Stimulated activated CD4-positive, alpha-beta T cell treated with anti-CD3 and anti-CD28 coated beads, Interleukin-15, amount 100 ng/mL, for 48 hours (primary cell): ENCODE measurements around the gene TRPM1.

Experiments
- DNase-seq, 2 donors: peaks; one replicate each; pipeline ENCODE4 v3.0.0-alpha.2; 2020; ENCODE audit warnings: low read depth in 2 of 2

TRPM1 gene

DNA sequence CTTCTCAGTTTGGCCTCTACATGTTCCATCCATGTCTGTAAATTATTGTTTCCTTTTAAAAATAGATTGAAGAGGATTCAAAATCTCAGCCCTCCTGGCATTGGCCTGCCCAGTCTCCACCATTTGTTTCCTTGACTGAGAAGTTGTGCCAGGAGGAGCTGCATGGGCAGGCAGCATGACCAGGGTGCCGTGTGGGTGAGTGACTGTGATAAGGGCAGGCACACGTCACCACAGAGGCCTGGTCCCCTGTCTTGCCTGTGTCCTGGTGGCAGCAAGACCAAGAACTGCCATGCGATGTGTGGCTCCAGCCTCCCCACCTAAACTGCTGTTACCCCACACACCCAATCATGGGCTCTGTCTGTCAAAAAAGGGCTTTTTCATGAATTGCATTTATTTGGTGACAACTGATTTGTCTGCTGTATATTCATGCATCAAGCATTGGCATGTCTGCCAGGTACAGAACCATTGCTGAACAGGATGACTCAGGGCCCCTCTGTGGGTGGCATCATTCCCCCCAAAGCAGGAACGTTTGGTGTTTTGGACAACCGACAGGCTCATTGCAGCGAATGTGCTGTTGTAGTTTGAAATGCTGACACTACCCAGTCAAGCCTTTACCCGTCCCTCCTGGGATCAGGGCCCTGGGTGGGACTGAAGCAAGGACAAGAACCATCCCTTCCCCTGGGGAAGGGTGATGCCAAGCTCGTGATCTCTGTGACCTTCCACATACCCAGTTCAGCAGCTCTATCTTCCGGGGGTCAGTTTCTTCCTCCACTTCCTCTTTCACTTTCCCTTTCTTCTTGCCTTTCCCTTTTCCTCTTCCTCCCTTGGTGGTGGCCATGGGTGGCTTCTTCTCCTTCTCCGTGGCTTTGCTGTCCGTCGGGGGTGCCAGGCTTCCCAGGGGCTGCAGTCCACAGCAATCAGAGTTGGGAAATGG, 51.6 kb downstream of the TRPM1 start:
- no peak for DNase-seq

DNA sequence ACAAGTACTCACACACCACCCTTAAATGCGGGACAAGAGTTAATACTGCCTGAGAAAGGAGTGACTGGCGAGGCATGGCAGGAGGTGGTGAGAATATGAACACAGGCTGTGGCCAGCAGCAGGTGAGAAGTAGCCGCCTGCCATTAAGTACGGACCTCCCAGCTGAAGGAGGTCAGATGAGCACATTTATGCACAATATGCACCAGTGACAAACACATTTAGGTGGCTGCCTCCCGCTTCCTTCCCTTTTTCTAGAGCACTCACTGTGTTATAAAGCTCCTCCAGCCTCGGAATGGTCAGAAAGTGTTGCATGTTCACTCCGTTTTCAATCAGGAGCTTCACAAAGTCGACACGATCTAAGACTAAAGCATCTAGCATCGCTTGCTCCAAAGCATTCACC, 52.4 kb downstream of the TRPM1 start:
- DNase-seq: no peak

DNA sequence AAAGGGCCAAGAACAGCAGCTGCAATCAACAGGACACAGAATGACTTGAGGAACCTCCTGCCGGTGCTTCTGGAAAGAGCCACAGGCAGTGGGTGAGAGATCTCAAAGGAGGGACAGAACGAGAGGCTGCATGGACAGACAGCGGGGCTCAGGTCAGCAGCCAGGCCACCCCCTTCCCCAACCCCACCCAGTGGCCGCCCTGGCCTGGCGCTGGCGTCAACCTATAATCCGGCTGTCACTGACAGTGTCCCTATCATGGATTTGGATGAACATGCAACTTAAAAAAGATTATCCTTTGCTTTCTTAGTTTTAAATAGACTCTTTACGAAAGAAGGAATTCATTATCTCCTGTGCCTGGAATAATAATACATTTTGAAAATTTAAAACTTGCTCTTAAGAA, 54.1 kb downstream of the TRPM1 start:
- DNase-seq: no peak

DNA sequence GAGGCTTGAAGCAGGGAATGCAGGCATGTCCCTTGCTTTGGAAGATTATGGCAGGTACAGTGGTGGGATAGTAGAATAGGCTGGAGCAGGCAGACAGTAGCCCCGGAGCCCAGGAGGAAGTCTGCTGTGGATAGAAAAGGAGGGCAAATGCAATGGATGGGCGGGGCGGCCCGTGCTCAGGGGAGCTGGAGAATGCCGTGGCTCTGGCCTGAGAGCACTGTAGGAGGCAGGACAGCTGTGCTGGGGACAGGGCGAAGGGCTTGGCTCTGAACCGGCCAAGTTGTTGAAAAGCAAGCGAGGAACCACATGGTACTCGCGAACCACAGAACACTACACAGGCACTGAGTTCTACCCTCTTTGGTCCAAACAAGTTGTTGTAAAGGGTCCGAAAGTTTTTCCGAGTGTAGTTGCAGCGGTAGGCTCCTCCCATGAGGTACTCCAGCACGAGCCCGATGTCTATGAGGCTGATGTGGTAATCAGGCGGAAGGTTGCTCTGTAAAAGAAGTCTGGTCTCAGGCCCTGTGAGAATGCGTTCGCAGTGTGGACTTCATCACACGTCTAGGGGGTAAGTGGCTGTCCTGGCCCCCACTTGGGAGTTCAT, 54.7 kb downstream of the TRPM1 start:
- no peak for DNase-seq

DNA sequence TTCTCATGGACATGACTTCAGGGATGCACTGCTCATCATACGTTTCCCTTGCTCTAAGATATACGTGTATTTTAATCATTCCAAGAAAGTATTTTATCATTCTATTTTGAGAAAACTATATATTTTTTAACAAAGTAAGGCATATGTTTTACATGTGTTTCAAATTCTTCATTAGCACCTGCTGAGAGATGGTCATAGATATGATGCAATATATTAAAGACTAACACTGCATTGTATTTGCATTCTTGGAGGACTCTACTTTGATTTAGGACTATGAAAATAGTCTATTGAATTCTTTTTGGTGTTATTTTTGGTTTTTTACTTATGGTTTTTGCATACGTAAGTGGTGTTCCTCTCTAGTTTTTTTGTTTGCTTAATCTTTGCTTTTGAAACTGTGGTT, 55.9 kb downstream of the TRPM1 start:
- no peak for DNase-seq

DNA sequence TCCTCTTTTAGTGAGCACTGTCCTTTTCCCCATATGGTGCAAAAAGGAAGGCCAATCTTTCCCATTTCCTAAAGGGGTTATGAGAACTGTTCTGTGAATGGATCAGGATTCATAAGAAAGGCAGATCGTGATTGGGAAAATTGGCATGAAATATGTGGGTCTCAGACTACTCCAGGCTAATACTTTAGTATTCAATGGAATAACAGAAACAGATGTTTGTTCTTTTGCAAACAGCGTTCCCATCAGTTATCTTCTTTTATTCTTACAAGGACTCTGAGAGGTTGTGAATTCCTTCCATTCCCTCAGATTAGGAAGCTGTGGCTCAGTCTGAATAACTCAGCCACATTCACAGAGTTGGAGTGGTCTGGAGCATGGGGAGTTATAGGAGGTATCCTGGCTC, 58.8 kb downstream of the TRPM1 start:
- DNase-seq: no peak

DNA sequence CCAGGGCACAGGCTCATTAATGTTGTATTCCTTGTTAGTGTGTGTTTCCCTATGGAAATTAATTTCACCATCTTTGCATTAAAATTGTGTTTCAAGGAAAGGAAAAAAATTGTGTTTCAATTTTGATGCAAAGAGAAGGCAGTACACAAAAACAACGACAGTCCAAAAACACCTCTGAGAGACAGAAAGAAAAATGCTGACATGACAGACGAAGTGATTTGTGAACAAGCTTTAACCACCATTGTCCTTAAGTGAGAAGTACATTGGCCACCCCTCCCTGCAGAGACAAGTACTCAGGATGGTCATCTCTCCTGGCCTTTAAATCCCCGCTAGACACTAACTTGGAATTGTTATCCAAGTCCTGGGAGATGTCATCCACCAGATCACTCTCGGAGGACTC, 59.9 kb downstream of the TRPM1 start:
- no peak for DNase-seq

DNA sequence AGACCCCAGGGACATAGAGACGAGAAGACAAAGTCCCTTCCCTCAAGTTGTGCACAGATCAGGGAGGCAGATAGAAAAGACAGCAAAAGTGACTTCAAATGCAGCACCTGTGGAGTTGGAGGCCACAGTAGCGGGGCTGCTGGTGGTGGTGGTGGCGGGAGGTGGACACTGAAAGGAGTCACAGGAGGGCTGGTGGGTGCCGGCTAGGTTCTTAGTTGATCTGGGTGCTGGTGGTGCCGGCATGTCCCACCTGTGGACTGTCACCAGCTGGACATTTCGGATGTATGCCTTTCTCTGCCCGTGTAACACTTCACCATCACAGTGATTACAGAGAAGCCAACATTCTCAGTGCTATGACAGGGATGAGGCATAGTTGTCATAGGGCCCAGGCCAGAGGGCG, 60.9 kb downstream of the TRPM1 start:
- no peak for DNase-seq

DNA sequence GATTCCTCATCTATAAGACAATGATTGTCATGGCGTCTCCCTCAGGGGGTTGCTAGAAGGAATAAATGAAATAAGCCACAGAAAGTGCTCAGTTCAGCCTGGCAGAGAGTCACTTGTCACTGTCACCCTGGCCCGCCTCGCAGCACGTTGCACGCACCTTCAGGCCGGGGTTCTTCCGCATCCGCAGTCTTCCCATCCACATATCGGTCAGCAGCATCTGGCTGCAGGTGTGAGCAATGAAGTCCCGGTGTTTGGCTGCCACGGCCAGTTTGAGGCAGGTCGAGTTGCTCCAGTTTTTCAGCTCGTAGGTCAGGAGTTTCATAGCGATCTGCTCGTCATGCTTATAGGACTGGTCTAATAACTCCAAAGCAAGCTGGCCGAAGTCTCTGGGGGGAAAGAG, 61.6 kb downstream of the TRPM1 start:
- no peak for DNase-seq

DNA sequence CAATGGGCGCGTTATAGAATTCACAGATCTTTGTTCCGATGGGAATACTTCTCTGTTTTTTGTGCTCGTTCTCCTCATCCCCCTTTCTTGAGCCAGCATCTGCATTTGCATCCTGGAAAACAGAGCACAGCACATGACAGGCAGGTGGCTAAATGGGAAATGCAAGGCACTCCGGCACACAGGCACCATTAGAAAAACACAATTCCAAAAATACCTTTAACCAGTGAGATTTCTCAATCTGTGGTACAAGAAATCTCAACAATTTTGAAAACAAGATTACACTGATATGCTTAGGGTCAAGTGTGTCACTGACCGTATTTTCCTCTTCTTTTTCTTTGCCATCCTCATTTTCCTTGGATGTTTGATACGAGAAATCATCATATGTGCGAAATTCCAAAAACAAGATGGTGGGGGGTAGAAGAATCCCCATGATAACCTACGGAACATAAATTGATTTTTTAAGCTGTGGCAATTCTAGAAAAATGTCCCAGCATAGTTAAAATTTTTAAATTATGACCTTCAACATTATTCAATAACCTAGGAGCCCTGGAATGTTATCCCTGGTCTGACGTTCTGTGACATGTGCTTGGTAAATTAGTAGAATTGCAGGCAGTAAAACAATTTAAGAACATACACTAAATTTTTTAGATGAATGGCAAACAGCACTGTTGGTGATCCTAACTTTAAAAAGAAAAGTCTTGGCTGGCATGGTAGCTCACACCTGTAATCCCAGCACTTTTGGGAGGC, 63.6 kb downstream of the TRPM1 start:
- no peak for DNase-seq

DNA sequence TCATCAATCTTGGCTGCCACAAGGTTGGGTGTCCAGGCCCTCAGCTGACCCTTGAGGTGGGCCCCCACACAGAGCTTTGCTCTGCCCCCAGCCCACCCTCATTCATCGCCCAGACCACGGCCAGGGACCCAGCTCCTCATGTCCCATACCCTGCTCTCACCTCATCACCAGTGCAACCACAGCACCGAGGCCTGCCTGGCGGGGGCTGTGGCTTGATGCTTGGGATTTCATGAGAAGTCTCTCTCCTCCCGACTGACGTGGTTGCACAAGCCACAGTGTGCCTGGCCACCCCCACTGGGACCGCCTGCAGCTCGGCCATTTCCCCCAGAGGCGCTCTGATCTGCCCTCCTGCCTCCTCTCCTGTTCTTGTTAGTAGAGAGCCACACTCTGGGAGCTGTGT, 64.7 kb downstream of the TRPM1 start:
- no peak for DNase-seq

DNA sequence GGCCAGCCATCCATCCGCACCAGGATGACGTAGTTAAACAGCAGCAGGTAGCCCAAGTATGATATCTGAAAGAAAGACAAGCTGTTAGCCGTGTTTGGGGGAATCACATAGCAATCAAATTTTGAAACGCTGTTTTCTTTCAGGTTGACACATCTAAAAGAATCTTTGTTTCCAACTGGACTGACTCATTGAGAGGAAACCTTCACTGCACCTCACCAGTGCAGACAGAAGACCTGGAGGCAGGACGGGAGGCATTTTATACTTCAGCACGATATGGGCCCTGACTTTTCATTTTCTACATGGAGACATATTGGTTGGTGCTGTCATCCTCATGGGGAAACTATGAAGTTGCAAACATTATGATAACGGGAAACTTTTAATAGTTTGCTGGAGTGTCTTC, 65.9 kb downstream of the TRPM1 start:
- DNase-seq: no peak

DNA sequence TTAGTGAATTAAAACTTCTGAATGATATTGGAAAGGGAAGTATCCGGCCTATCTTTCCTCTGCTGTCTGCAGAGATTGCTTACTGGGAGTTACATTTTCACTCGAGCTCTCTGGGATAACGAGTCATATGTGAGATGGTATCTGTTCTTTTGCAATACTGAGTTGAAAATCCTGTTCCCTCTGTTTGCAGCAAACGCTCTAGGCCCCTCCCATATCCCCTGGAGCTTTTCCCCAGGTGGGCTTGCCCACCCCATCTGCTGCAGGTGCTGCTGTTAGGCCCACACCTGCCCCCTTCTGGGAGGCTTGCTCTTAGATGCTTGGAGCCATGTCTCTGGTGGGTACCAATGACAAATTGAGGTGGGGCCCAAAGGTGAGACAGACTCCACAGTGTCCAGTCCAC, 67.4 kb downstream of the TRPM1 start:
- no peak for DNase-seq

DNA sequence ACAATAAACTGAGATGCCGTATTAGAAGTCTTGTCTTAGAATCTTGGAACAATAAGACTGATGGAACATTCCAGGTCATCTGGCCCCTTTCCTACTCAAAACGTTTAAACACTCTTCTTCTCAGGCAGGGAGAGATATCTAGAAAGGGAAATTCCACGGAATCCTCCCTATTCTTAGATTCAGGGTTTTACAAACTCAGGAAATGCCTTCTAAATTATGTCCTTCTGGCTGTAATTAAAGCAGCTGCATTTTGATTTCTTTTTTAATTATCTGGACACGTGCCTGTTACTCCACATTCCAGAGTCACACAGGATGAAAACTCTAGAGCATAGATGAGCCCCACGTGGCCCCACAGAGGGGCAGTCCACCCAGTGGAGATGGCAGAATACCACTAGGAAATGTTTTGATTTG, 68.6 kb downstream of the TRPM1 start:
- no peak for DNase-seq

DNA sequence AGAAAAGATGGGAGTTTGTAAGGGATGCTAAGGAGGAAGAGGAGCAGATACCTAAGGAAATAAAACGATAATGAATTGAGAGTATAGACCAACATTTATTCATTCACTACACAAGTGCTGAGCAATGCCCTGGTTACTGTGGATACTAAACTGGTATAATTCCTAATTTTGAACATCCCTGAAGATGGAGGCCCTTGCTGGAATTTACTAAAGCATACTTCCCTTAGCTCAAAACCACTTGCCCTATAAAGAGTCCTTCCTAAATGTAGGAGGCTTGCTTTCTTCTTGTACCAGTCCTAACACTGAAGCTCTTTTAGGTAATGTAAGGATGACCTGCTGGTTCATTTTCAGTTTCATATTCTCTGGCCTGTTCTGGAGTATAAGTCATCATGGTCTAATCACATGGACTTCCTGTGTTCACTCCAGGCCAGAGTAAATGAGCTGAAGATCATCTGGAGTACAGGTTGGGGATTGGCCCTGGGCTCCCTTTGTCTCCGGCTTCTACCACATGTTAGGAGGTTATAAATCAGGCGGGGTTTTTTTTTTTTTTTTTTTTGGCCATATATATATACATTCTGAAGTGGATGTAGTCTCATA, 70.0 kb downstream of the TRPM1 start:
- no peak for DNase-seq

DNA sequence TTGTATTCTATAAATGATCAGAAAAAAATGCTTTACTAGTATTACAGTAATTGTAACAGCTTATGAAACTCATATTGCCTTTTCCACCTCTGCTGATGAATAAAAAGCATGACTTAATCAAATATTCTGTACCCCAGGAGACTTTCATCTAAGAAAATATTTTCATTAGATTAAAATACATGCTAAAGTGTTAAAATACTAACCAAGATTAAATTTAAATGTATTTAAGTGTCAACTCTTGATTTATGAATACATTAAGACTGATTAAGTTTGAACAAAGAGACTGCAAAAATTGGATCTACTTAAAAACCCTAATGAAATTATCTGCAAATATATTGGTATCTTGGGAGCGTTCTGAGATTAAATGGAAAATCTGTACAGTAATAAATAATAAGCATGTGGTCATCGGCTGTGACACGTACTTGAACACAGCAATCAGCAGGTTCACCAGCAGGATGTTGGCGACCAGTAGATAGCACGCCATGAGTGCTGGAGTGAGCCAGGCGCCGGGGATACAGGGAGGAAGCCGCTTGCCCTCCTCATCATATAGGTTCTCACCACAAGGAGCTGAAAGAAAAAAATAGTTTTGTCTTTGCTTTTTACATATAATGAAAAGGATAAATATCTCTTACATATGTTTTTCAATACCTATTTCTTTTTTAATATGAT, 73.5 kb downstream of the TRPM1 start:
- no peak for DNase-seq

DNA sequence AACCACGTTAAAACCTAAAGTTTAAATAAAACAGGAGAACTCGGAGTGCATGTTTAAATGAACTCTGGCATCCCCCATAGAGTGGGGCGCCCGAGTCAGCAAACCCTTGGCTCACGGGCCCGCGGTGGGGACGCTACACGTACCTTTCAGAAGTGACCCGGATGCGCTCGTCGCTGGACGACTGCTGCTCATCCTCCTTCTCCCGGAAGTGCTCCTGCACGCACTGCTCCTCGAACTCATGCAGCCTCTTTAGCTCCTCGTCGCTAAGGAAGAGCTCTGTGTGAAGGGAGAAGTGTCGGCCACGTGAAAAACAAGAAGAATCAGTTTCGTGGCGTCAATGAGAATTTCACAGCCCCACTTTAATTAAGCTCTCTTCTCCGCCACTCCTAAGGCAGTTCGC, 75.5 kb downstream of the TRPM1 start:
- DNase-seq: no peak

DNA sequence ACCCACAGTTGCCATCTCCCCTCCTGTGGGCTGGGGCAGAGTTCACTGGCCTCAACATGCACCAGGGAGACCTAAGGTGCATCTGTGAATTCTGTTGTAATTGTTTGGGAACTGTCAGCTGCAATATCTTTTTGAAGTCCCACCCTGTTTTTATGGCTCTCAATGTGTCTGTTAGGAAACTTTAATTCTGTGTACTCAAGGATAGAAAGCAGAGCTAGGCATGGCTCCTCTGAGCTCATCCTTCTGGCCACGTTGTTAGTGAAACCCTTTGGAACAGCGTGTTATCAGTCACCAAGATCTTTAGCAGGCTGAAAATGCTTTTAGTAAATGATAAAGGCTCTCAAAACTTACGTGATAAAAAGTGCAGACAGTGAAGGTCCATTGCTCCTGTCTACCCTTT, 76.5 kb downstream of the TRPM1 start:
- no peak for DNase-seq

DNA sequence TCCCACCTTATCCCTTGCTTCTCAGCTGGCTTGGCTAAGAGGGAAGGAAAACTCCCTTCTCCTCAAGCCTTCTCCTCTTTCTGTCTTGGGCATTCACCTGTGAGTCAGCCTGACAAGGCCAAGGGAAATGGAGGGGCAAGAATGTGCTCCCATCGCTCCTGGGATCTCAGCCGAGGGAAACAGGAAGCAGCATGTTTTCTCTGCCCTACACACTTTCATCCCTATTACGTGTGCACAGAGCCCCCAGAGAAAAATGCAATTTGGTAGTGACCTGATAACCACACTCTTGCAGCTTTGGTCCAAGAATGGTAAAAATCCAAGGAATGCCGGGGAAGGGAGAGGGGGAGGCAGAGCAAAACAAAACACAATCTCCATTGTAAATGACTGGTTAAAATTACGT, 77.2 kb downstream of the TRPM1 start:
- DNase-seq: no peak

DNA sequence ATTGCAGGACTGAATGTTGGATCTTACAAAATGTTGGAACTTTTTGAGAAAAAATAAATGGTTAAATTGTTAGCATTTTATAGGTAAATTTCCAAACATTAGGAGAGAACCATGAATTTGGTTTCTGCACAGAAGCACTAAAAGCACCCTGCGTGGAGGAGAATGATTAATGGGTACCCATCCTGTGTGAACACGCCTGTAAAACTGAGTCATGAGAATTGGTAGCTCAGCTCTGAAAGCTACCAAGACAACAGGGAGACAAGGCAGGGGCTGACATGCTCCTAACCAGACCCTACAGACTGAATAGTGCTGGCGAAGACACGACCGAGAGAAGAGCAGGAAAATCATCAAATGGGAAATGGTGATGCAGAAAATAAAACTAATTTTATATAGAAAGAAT, 77.7 kb downstream of the TRPM1 start:
- no peak for DNase-seq

DNA sequence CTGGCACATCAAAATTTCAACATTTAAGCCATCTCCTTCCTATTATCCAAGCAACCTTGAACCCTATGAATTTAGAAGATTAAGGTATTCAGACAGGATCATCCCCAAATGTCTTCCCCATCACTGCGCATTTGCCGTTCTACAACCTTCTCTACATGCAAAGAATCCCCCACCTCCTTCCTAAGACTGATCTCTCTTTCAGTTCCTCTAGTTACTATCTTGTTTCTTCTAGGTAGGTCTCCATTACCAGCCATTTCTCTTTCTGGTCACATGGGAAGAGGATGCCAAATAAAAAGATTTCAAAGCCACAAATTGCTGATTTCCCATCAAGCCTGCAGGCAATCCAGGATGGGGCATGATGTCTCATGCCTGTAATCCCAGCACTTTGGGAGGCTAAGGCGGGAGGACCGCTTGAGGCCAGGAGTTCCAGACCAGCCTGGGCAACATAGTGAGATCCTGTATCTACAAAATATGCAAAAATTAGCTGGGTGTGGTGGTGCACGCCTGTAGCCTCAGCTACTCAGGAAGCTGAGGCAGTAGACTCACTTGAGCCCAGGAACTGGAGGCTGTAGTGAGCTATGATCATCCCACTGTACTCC, 80.4 kb downstream of the TRPM1 start:
- no peak for DNase-seq
